Measurements from ENCODE around the gene TPCN1. TPM values are rescaled to one million over a fixed set of nuclear protein-coding genes. Genes with fewer than 3 reads are reported as not detected.

The TPCN1 gene
- total RNA-seq, 1 donor from 2014 or later: 56.3 TPM

GRCh38 chr12:113190761-113191160 lies 30.5 kb upstream of the TPCN1 start:
- no peaks in the 10 kb centered on the region for H3K9me3 ChIP-seq
- H3K4me3 ChIP-seq: no peak overlapping the region
- intact Hi-C loops (cut with DNase I): no loop called here
- no peak for DNase-seq (ENCODE audit: low spot score in 2 of 2)
- peaks cover 15 to 27% of the 10 kb centered on the region in 2 donors for H3K4me1 ChIP-seq
- no peak for TF ChIP-seq CTCF (IDR thresholded peaks at IDR 0.05)
- H3K36me3 ChIP-seq: peaks cover 5 to 18% of the 10 kb centered on the region in 2 donors
- peak overlapping the region in 1 of 2 donors; percentile 88 for H3K27ac ChIP-seq
- no peaks in the 10 kb centered on the region for H3K27me3 ChIP-seq

GRCh38 chr12:113191227-113191626 lies 30.0 kb upstream of the TPCN1 start:
- Histone ChIP-seq H3K9me3 (no peaks in the 10 kb centered on the region), H3K27ac (peak overlapping the region; percentile 78 to 88), H3K4me1 (peaks cover 14 to 25% of the 10 kb centered on the region in 2 donors), H3K27me3 (no peaks in the 10 kb centered on the region), H3K4me3 (no peak overlapping the region), H3K36me3 (peaks cover 5 to 18% of the 10 kb centered on the region in 2 donors)
- DNase-seq (ENCODE audit: low spot score in 2 of 2): no peak
- intact Hi-C loops (cut with DNase I): no loop called here
- no peak for TF ChIP-seq CTCF (IDR thresholded peaks at IDR 0.05)

- no peak for DNase-seq (ENCODE audit: low spot score in 2 of 2)
- TF ChIP-seq CTCF (IDR thresholded peaks at IDR 0.05): no peak
- Histone ChIP-seq H3K9me3 (no peaks in the 10 kb centered on the region), H3K27me3 (no peaks in the 10 kb centered on the region), H3K27ac (peak overlapping the region; percentile 78 to 88), H3K36me3 (peaks cover 5 to 13% of the 10 kb centered on the region in 2 donors), H3K4me3 (no peak overlapping the region), H3K4me1 (peaks cover 9 to 21% of the 10 kb centered on the region in 2 donors)
- intact Hi-C loops (cut with DNase I): loop anchor here (2.0 kb wide), 1 partner anchor 140 kb away; the partner anchor contains the start of gene SLC8B1
These were observed 26.3 kb upstream of the TPCN1 start for GRCh38 chr12:113194971-113195391.

- intact Hi-C loops (cut with DNase I): loop anchor here (2.0 kb wide), 1 partner anchor 139 kb away; the partner anchor contains the start of gene SLC8B1
- H3K4me1 ChIP-seq: peaks cover 9 to 21% of the 10 kb centered on the region in 2 donors
- no peaks in the 10 kb centered on the region for H3K9me3 ChIP-seq
- no peak for DNase-seq (ENCODE audit: low spot score in 2 of 2)
- no peaks in the 10 kb centered on the region for H3K27me3 ChIP-seq
- H3K4me3 ChIP-seq: no peak overlapping the region
- peak overlapping the region; percentile 78 to 88 for H3K27ac ChIP-seq
- H3K36me3 ChIP-seq: peaks cover 5 to 13% of the 10 kb centered on the region in 2 donors
- TF ChIP-seq CTCF (IDR thresholded peaks at IDR 0.05): no peak
These were observed 25.7 kb upstream of the TPCN1 start for GRCh38 chr12:113195598-113195997.

GRCh38 chr12:113196582-113196981 lies 24.7 kb upstream of the TPCN1 start:
- intact Hi-C loops (cut with DNase I): loop anchor here (2.0 kb wide), 3 partner anchors 18 to 102 kb away; no protein-coding TSS in a partner anchor

More at GRCh38 chr12:113196582-113196981, 24.7 kb upstream of the TPCN1 start:
- H3K27me3 ChIP-seq: no peaks in the 10 kb centered on the region
- DNase-seq (ENCODE audit: low spot score in 2 of 2): no peak
- TF ChIP-seq CTCF (IDR thresholded peaks at IDR 0.05): no peak
- H3K9me3 ChIP-seq: no peaks in the 10 kb centered on the region
- peak overlapping the region; percentile 28 to 37 for H3K27ac ChIP-seq
- no peak overlapping the region for H3K4me3 ChIP-seq
- H3K36me3 ChIP-seq: peaks cover 4 to 7% of the 10 kb centered on the region in 2 donors
- H3K4me1 ChIP-seq: peaks cover 9 to 21% of the 10 kb centered on the region in 2 donors

Data from ascending aorta (tissue), 2 donors.